BJ (cell line): Measurements from ENCODE around the gene RAB22A. TPM values are rescaled to one million over a fixed set of nuclear protein-coding genes. Genes with fewer than 3 reads are reported as not detected.
"Not testable (repeated sequence)": the region's sequence is repeated elsewhere in the genome, so short reads cannot be mapped to it uniquely, and the experiment has no call there.

Source experiments
- CTCF ChIA-PET: fragments of 350-600 bp; formaldehyde crosslinking; extraction: SDS; loops from one replicate; lab custom pipeline; 2021; ENCODE audit warnings: antibody characterized with exemption, inconsistent platforms; lab: Yijun Ruan, JAX
- POLR2A ChIA-PET: fragments of 300-600 bp; sonication (Branson Sonifier 250); formaldehyde crosslinking; extraction: SDS; loops from one replicate; lab custom pipeline; 2021; ENCODE audit warnings: antibody characterized with exemption; lab: Charles Lee
- DNase-seq: peaks from one replicate; pipeline ENCODE4 v3.0.0-alpha.2; 2011; ENCODE audit warnings: low read depth
- H3K27me3 ChIP-seq: 2 replicates; pipeline ENCODE4 v1.6.0; 2011; ENCODE audit warnings: low read length; ENCODE audit not compliant: control insufficient read depth, insufficient read depth
- H3K36me3 ChIP-seq: 2 replicates; pipeline ENCODE4 v1.5.1; 2011; ENCODE audit warnings: low read length; ENCODE audit not compliant: control insufficient read depth, insufficient read depth
- H3K4me3 ChIP-seq: 2 replicates; pipeline ENCODE4 v1.5.1; 2011; ENCODE audit warnings: low read depth, mild to moderate bottlenecking, control low read depth, low read length
- CTCF ChIP-seq: IDR thresholded peaks from 2 replicates; pipeline ENCODE4 v1.5.1; 2011; ENCODE audit warnings: low read depth, mild to moderate bottlenecking, control low read depth, inconsistent platforms, low read length, moderate library complexity; ENCODE audit not compliant: insufficient read depth
- polyA plus RNA-seq: library from polyadenylated mRNA; depleted of rRNA; stranded (reverse); fragments of >200 nt; gene quantifications from 2 replicates; pipeline ENCODE4 v1.2.3, GENCODE V29; 2011

RAB22A gene
- polyA plus RNA-seq, 1 experiment = 7.8 TPM

GRCh38 chr20:58372806-58373205 is 63.3 kb downstream of the RAB22A start:
- Histone ChIP-seq H3K36me3 (no peaks in the 10 kb centered on the region; the same call in 1 of the 2 replicates), H3K27me3 (peaks cover under 1% of the 10 kb centered on the region; the same call in 1 of the 2 replicates), H3K4me3 (no peak overlapping the region)
- no peak for DNase-seq
- POLR2A ChIA-PET = no interaction called here
- no peak for TF ChIP-seq CTCF
- CTCF ChIA-PET = no interaction called here

- CTCF ChIA-PET, H3K27me3 ChIP-seq, POLR2A ChIA-PET: not testable (repeated sequence)
Measured at GRCh38 chr20:58373296-58373695, 63.8 kb downstream of the RAB22A start.

GRCh38 chr20:58374027-58374850 is 64.7 kb downstream of the RAB22A start:
- CTCF ChIA-PET = no interaction called here
- no peak for DNase-seq
- peaks cover 4% of the 10 kb centered on the region for H3K27me3 ChIP-seq
- TF ChIP-seq CTCF = no peak
- POLR2A ChIA-PET = no interaction called here
- no peak overlapping the region for H3K4me3 ChIP-seq
- no peaks in the 10 kb centered on the region for H3K36me3 ChIP-seq

More at GRCh38 chr20:58373296-58373695, 63.8 kb downstream of the RAB22A start:
- H3K36me3 ChIP-seq, DNase-seq, H3K4me3 ChIP-seq: not testable (repeated sequence)

GRCh38 chr20:58374906-58375758 is 65.6 kb downstream of the RAB22A start:
- POLR2A ChIA-PET = no interaction called here

More at GRCh38 chr20:58374906-58375758, 65.6 kb downstream of the RAB22A start:
- CTCF ChIA-PET = interaction anchor here (1.0 kb wide), 1 partner anchor 11 kb away, joined by 5 read pairs; no protein-coding TSS in a partner anchor
- Histone ChIP-seq H3K4me3 (no peak overlapping the region), H3K27me3 (peaks cover 4% of the 10 kb centered on the region), H3K36me3 (no peaks in the 10 kb centered on the region)
- TF ChIP-seq CTCF = no peak
- DNase-seq = no peak
